Vagina (tissue), 2 donors: Measurements from ENCODE around the gene HAX1.
"Not testable (repeated sequence)": the region's sequence is repeated elsewhere in the genome, so short reads cannot be mapped to it uniquely, and the experiment has no call there.

Experiments
- POLR2A ChIP-seq, 2 donors: fragments of 450-650 bp; IDR thresholded peaks; one replicate each; pipeline ENCODE4 v1.6.1; 2017; ENCODE audit warnings: antibody characterized with exemption in 2 of 2, mild to moderate bottlenecking in 2 of 2, moderate library complexity in 2 of 2
- POLR2AphosphoS5 ChIP-seq, 2 donors: sonication (generic); formaldehyde crosslinking; IDR thresholded peaks; one replicate each; pipeline ENCODE4 v1.9.0; 2017; ENCODE audit warnings: antibody characterized with exemption in 2 of 2, mild to moderate bottlenecking in 2 of 2, low read depth in 1 of 2; ENCODE audit not compliant: insufficient read depth in 1 of 2
- TF ChIP-seq, protein P1 (sequence below), 3 experiments: fragments of 450-650 bp in 2 of 3; fragments of 200-600 bp in 1 of 3; sonication (generic) in 1 of 3; IDR thresholded peaks; one replicate each; pipeline ENCODE4 v1.5.1; 2017 to 2019; ENCODE audit warnings: antibody characterized with exemption in 3 of 3, mild to moderate bottlenecking in 2 of 3, moderate library complexity in 2 of 3

- TF ChIP-seq, protein P1, sequence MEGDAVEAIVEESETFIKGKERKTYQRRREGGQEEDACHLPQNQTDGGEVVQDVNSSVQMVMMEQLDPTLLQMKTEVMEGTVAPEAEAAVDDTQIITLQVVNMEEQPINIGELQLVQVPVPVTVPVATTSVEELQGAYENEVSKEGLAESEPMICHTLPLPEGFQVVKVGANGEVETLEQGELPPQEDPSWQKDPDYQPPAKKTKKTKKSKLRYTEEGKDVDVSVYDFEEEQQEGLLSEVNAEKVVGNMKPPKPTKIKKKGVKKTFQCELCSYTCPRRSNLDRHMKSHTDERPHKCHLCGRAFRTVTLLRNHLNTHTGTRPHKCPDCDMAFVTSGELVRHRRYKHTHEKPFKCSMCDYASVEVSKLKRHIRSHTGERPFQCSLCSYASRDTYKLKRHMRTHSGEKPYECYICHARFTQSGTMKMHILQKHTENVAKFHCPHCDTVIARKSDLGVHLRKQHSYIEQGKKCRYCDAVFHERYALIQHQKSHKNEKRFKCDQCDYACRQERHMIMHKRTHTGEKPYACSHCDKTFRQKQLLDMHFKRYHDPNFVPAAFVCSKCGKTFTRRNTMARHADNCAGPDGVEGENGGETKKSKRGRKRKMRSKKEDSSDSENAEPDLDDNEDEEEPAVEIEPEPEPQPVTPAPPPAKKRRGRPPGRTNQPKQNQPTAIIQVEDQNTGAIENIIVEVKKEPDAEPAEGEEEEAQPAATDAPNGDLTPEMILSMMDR (IDR thresholded peaks at IDR 0.05): not testable (repeated sequence)
- TF ChIP-seq POLR2A (IDR thresholded peaks at IDR 0.05); POLR2AphosphoS5 (IDR thresholded peaks at IDR 0.05; ENCODE audit: insufficient read depth in 1 of 2, low read depth in 1 of 2): not testable (repeated sequence)
These were observed 49.1 kb downstream of the HAX1 start for GRCh38 chr1:154321609-154321934.
